Chondrocyte (in vitro differentiated cells): ENCODE measurements around the gene C10orf120. TPM values are rescaled to one million over a fixed set of nuclear protein-coding genes. Genes with fewer than 3 reads are reported as not detected.

Source experiments
- DNase-seq: peaks from one replicate; pipeline ENCODE4 v3.0.0; 2021; ENCODE audit warnings: mixed read lengths, low spot score
- H3K27ac Mint-ChIP-seq: one replicate; pipeline ENCODE4 v1.8.0; 2021; ENCODE audit warnings: mild to moderate bottlenecking, moderate library complexity, mixed read lengths; ENCODE audit not compliant: unreplicated experiment
- H3K27me3 Mint-ChIP-seq: 2 replicates; pipeline ENCODE4 v1.8.0; 2021; ENCODE audit warnings: low read depth, mixed read lengths
- H3K36me3 Mint-ChIP-seq: 2 replicates; pipeline ENCODE4 v1.8.0; 2021; ENCODE audit warnings: low read depth, mixed read lengths
- H3K4me1 Mint-ChIP-seq: 2 replicates; pipeline ENCODE4 v1.8.0; 2021; ENCODE audit warnings: low read depth, mild to moderate bottlenecking, mixed read lengths
- H3K4me3 Mint-ChIP-seq: one replicate; pipeline ENCODE4 v1.8.0; 2021; ENCODE audit warnings: mild to moderate bottlenecking, moderate library complexity, mixed read lengths; ENCODE audit not compliant: unreplicated experiment
- H3K9me3 Mint-ChIP-seq: 2 replicates; pipeline ENCODE4 v1.8.0; 2021; ENCODE audit warnings: low read depth, mixed read lengths
- CTCF ChIP-seq: fragments of 200-600 bp; sonication (generic); IDR thresholded peaks from 2 replicates; pipeline ENCODE4 v1.5.0; 2021; ENCODE audit warnings: antibody characterized with exemption, mild to moderate bottlenecking, moderate library complexity
- total RNA-seq: library from RNA; stranded (reverse); gene quantifications from 3 replicates; pipeline ENCODE4 v1.2.1, GENCODE V29; 2021

Gene C10orf120
- total RNA-seq, 1 donor from 2014 or later = not detected

DNA sequence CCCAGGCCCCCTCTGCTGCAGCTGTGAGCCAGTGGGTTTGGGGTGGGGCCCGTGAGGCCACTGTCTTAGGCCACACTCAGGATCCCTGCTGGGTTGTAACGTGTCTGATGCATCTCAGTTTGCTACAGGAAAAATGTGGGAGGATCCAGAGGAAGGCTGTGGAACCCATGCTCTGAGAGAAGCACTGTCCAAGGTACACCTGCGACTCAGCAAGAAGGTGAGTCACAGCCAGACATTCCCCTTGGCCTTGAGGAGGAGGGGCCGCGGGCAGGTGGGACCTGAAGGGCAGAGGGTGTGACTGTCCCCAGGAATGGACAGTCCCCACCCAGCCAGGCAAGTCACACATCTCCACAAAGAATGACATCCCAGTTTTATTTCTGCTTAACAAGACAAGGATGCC lies 27.8 kb upstream of the C10orf120 start:
- no peak overlapping the region for H3K27ac Mint-ChIP-seq
- no peak for TF ChIP-seq CTCF
- H3K27me3 Mint-ChIP-seq = peaks cover 27% of the 10 kb centered on the region
- no peaks in the 10 kb centered on the region for H3K9me3 Mint-ChIP-seq
- DNase-seq = no peak
- no peaks in the 10 kb centered on the region for H3K4me1 Mint-ChIP-seq
- no peaks in the 10 kb centered on the region for H3K36me3 Mint-ChIP-seq
- H3K4me3 Mint-ChIP-seq = no peak overlapping the region

GRCh38 chr10:122725768-122726167 lies 26.1 kb upstream of the C10orf120 start:
- H3K4me3 Mint-ChIP-seq = no peak overlapping the region
- H3K9me3 Mint-ChIP-seq = no peaks in the 10 kb centered on the region
- TF ChIP-seq CTCF = no peak
- no peak for DNase-seq
- no peak overlapping the region for H3K27ac Mint-ChIP-seq
- H3K27me3 Mint-ChIP-seq = peaks cover 31% of the 10 kb centered on the region
- H3K36me3 Mint-ChIP-seq = no peaks in the 10 kb centered on the region
- no peaks in the 10 kb centered on the region for H3K4me1 Mint-ChIP-seq

GRCh38 chr10:122725006-122725405 lies 25.4 kb upstream of the C10orf120 start:
- Mint-ChIP-seq H3K4me1 (no peaks in the 10 kb centered on the region), H3K27me3 (peaks cover 33% of the 10 kb centered on the region), H3K4me3 (no peak overlapping the region), H3K36me3 (no peaks in the 10 kb centered on the region), H3K27ac (no peak overlapping the region), H3K9me3 (no peaks in the 10 kb centered on the region)
- DNase-seq = no peak
- no peak for TF ChIP-seq CTCF

DNA sequence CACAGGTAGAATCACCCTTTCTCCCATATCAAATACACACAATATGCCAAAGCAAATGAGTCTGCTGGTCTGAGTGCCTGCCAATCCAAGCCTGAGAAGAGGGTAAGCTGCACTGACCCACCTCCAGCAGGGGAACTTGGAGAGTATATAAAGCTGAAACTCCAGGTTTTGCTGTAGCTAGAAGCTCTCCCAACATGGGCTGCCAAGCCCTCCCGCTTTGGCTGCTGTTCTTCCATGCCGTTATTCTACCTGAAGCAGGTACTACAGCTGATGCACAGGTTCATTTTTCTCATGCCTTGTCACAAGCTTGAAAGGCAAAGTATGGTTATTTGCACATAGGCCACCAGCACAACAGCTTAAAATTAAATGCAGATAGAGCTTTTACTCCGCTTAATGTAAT lies 21.5 kb upstream of the C10orf120 start:
- TF ChIP-seq CTCF = no peak
- Mint-ChIP-seq H3K27me3 (peaks cover 40% of the 10 kb centered on the region), H3K4me1 (no peaks in the 10 kb centered on the region), H3K36me3 (no peaks in the 10 kb centered on the region), H3K9me3 (no peaks in the 10 kb centered on the region), H3K27ac (no peak overlapping the region), H3K4me3 (no peak overlapping the region)
- no peak for DNase-seq

GRCh38 chr10:122716025-122716424 lies 16.4 kb upstream of the C10orf120 start:
- Mint-ChIP-seq H3K27ac (no peak overlapping the region), H3K4me1 (no peaks in the 10 kb centered on the region), H3K27me3 (peaks cover 36% of the 10 kb centered on the region), H3K9me3 (no peaks in the 10 kb centered on the region), H3K36me3 (no peaks in the 10 kb centered on the region), H3K4me3 (no peak overlapping the region)
- DNase-seq = no peak
- TF ChIP-seq CTCF = no peak
